ENCODE measurements around the gene ZKSCAN5. TPM values are rescaled to one million over a fixed set of nuclear protein-coding genes. Genes with fewer than 3 reads are reported as not detected.
"Not testable (repeated sequence)": the region's sequence is repeated elsewhere in the genome, so short reads cannot be mapped to it uniquely, and the experiment has no call there.

ZKSCAN5 gene
- total RNA-seq, 2 donors from 2014 or later: 4.4 to 4.6 TPM

GRCh38 chr7:99504281-99504602 is 220 bp upstream of the ZKSCAN5 start:
- H3K27ac Mint-ChIP-seq: peak overlapping the region; percentile 99
- no peak for DNase-seq
- H3K27me3 Mint-ChIP-seq: no peaks in the 10 kb centered on the region
- H3K4me3 Mint-ChIP-seq: peak overlapping the region; percentile 99
- H3K4me1 Mint-ChIP-seq: peaks cover 19% of the 10 kb centered on the region
- H3K9me3 ChIP-seq (ENCODE audit: control insufficient read depth, low read length, poor library complexity, severe bottlenecking): no peaks in the 10 kb centered on the region
- peaks cover 3% of the 10 kb centered on the region for H3K36me3 Mint-ChIP-seq (ENCODE audit: low read depth)
- no peak for ATAC-seq

GRCh38 chr7:99505324-99505662 is 831 bp downstream of the ZKSCAN5 start:
- DNase-seq (no peak), ATAC-seq (no peak)
- no peaks in the 10 kb centered on the region for H3K9me3 ChIP-seq (ENCODE audit: control insufficient read depth, low read length, poor library complexity, severe bottlenecking)
- Mint-ChIP-seq H3K36me3 (ENCODE audit: low read depth) (no peaks in the 10 kb centered on the region), H3K27me3 (no peaks in the 10 kb centered on the region), H3K4me3 (peak overlapping the region; percentile 99), H3K4me1 (peaks cover 18% of the 10 kb centered on the region), H3K27ac (peak overlapping the region; percentile 99)

GRCh38 chr7:99514050-99514449 is 9.6 kb downstream of the ZKSCAN5 start:
- no peak overlapping the region for H3K27ac Mint-ChIP-seq
- peaks cover 7% of the 10 kb centered on the region for H3K4me1 Mint-ChIP-seq
- H3K27me3 Mint-ChIP-seq: no peaks in the 10 kb centered on the region
- H3K4me3 Mint-ChIP-seq: no peak overlapping the region
- no peaks in the 10 kb centered on the region for H3K9me3 ChIP-seq (ENCODE audit: control insufficient read depth, low read length, poor library complexity, severe bottlenecking)
- H3K36me3 Mint-ChIP-seq (ENCODE audit: low read depth): peaks cover 11% of the 10 kb centered on the region
- ATAC-seq (no peak), DNase-seq (no peak)

- DNase-seq (no peak), ATAC-seq (no peak)
- H3K9me3 ChIP-seq (ENCODE audit: control insufficient read depth, low read length, poor library complexity, severe bottlenecking): no peaks in the 10 kb centered on the region
- H3K4me1 Mint-ChIP-seq: peaks cover 3% of the 10 kb centered on the region
- H3K36me3 Mint-ChIP-seq (ENCODE audit: low read depth): peaks cover 11% of the 10 kb centered on the region
- H3K27ac Mint-ChIP-seq: no peak overlapping the region
- no peak overlapping the region for H3K4me3 Mint-ChIP-seq
- H3K27me3 Mint-ChIP-seq: no peaks in the 10 kb centered on the region
These were observed 16.9 kb downstream of the ZKSCAN5 start for GRCh38 chr7:99521399-99521798.

GRCh38 chr7:99525713-99526440 is 21.4 kb downstream of the ZKSCAN5 start:
- H3K4me3 Mint-ChIP-seq: no peak overlapping the region
- H3K4me1 Mint-ChIP-seq: peaks cover 3% of the 10 kb centered on the region
- no peaks in the 10 kb centered on the region for H3K27me3 Mint-ChIP-seq
- DNase-seq: no peak
- no peak for ATAC-seq
- no peak overlapping the region for H3K27ac Mint-ChIP-seq
- H3K9me3 ChIP-seq (ENCODE audit: control insufficient read depth, low read length, poor library complexity, severe bottlenecking): peaks cover 2% of the 10 kb centered on the region
- peaks cover 15% of the 10 kb centered on the region for H3K36me3 Mint-ChIP-seq (ENCODE audit: low read depth)

DNA sequence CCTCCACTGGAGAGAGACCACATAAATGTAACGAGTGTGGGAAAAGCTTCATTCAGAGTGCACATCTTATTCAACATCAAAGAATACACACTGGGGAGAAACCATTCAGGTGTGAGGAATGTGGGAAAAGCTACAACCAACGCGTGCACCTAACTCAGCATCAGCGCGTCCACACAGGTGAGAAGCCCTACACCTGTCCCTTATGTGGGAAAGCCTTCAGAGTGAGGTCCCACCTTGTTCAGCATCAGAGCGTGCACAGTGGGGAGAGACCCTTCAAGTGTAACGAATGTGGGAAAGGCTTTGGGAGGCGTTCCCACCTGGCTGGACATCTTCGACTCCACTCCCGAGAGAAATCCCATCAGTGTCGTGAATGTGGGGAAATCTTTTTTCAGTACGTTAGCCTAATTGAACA is 26.9 kb downstream of the ZKSCAN5 start:
- no peak overlapping the region for H3K4me3 Mint-ChIP-seq
- H3K4me1 Mint-ChIP-seq: no peaks in the 10 kb centered on the region
- no peak overlapping the region for H3K27ac Mint-ChIP-seq
- peaks cover 7% of the 10 kb centered on the region for H3K36me3 Mint-ChIP-seq (ENCODE audit: low read depth)
- ATAC-seq: no peak
- H3K9me3 ChIP-seq (ENCODE audit: control insufficient read depth, low read length, poor library complexity, severe bottlenecking): peaks cover 14% of the 10 kb centered on the region
- DNase-seq: no peak
- H3K27me3 Mint-ChIP-seq: no peaks in the 10 kb centered on the region

DNA sequence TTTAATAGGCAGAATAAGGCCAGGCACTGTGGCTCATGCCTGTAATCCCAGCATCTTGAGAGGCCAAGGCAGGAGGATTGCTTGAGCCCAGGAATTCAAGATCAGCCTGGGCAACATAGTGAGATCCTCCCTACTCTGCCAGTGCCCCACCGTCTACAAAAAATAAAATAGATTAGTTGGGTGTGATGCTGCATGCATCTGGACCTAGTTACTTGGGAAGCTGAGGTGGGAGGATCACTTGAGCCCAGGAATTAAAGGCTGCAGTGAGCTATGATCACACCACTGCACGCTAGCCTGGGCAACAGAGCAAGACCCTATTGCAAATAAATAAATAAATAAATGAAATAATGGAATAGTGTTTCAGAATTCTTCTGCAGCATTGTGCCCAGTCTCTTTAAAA is 31.2 kb downstream of the ZKSCAN5 start:
- Mint-ChIP-seq H3K27me3 (no peaks in the 10 kb centered on the region), H3K4me3 (no peak overlapping the region), H3K4me1 (no peaks in the 10 kb centered on the region), H3K27ac (no peak overlapping the region), H3K36me3 (ENCODE audit: low read depth) (peaks cover 3% of the 10 kb centered on the region)
- peaks cover 14% of the 10 kb centered on the region for H3K9me3 ChIP-seq (ENCODE audit: control insufficient read depth, low read length, poor library complexity, severe bottlenecking)
- ATAC-seq: no peak
- DNase-seq: no peak

DNA sequence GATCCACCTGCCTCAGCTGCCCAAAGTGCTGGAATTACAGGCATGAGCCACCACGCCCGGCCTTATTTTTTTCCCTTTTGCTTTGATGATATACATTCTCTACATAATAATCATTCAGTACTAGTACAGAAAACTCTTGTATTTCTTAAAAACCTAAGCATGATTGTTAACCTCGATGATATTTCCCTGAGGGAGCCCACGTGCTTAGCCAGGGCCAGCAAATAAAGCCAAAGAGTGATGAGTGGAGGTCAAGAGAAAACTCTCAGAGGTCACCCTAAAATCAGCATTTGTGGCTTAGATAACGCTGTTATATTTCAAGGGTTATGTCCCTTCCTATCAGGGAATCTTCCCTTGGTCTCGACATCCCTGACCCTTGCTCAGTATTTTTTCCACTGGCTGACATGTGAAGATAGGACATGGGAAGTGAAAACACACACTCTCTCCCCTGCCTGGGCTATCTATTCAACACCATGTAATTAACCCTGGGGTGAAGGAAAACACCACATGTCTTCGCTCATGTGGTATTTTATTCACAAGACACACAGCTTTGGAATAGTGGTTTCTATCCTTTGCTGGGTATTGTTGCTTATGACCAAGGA is 34.9 kb downstream of the ZKSCAN5 start:
- Mint-ChIP-seq H3K36me3 (ENCODE audit: low read depth) (no peaks in the 10 kb centered on the region), H3K4me3 (no peak overlapping the region), H3K27ac (no peak overlapping the region), H3K4me1 (no peaks in the 10 kb centered on the region), H3K27me3 (no peaks in the 10 kb centered on the region)
- DNase-seq: no peak
- ATAC-seq: no peak
- H3K9me3 ChIP-seq (ENCODE audit: control insufficient read depth, low read length, poor library complexity, severe bottlenecking): peaks cover 3% of the 10 kb centered on the region

DNA sequence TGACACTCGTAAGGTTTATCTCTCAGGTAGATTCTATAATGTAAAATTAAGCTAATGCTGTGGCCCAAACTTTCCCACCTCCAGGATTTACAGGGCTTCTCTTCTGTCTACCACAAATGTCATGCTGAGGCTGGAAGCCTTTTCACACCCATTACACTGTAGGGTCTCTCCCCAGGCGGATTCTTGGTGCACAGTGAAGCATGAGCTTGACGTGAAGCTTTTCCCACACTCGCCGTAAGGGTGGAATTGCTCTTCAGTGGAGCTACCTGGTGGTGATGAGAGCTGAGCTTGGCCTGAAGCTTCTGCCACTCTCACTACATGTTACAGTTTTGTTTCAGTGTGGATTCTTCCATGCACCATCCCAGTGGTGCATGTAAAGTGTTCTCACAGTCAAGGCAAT is 36.1 kb downstream of the ZKSCAN5 start:
- Mint-ChIP-seq H3K4me3 (no peak overlapping the region), H3K36me3 (ENCODE audit: low read depth) (no peaks in the 10 kb centered on the region), H3K27me3 (no peaks in the 10 kb centered on the region), H3K4me1 (no peaks in the 10 kb centered on the region), H3K27ac (no peak overlapping the region)
- no peak for DNase-seq
- no peak for ATAC-seq
- H3K9me3 ChIP-seq (ENCODE audit: control insufficient read depth, low read length, poor library complexity, severe bottlenecking): no peaks in the 10 kb centered on the region

DNA sequence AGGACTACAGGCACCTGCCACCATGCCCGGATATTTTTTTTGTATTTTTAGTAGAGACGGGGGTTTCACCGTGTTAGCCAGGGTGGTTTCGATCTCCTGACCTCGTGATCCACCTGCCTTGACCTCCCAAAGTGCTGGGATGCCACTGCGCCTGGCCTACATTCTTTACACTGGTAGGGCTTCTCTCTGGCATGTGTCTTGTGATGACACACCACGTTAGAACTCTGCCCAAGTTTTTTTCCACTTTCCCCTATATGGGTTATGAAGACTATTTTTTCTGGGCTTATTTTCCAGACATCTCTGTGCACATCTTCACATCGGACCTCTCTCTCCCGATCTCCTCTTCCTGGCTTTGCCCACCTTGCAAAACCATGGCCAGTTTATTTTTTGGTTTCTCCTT is 36.8 kb downstream of the ZKSCAN5 start:
- Mint-ChIP-seq H3K4me1 (no peaks in the 10 kb centered on the region), H3K36me3 (ENCODE audit: low read depth) (no peaks in the 10 kb centered on the region), H3K27ac (no peak overlapping the region), H3K4me3 (no peak overlapping the region), H3K27me3 (no peaks in the 10 kb centered on the region)
- no peaks in the 10 kb centered on the region for H3K9me3 ChIP-seq (ENCODE audit: control insufficient read depth, low read length, poor library complexity, severe bottlenecking)
- ATAC-seq: no peak
- no peak for DNase-seq

DNA sequence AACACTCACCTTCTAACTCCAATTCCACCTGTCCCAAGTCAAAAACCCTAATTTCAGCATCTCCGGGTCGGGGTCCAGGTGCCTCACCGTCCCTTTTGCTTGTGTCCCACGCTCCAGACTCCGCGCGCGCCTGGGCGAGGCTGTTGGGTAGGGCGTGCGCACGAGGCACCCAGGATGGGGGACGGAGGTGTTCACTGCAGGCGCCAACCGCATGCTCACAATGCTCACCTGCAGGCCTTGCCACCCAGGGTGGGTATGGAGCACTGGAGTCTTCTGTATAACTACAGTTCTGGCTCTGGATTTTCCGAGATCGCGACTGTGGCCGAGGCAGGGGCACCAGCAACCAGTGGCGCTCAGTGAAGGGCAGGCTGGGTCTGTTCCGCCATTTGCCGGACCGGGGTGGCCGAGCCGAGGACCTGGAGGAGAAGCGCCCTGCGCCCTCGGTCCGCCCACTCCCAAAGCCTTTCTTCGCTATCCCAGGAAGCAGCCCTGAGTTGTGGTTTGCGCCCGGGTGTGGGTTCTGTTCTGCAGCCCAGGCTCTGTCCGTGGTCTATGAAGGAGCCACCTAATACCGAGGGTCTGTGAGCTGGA is 38.7 kb downstream of the ZKSCAN5 start:
- H3K4me3 Mint-ChIP-seq: no peak overlapping the region
- H3K9me3 ChIP-seq (ENCODE audit: control insufficient read depth, low read length, poor library complexity, severe bottlenecking): no peaks in the 10 kb centered on the region
- no peaks in the 10 kb centered on the region for H3K36me3 Mint-ChIP-seq (ENCODE audit: low read depth)
- no peak for DNase-seq
- H3K27ac Mint-ChIP-seq: no peak overlapping the region
- H3K4me1 Mint-ChIP-seq: no peaks in the 10 kb centered on the region
- H3K27me3 Mint-ChIP-seq: no peaks in the 10 kb centered on the region
- no peak for ATAC-seq

DNA sequence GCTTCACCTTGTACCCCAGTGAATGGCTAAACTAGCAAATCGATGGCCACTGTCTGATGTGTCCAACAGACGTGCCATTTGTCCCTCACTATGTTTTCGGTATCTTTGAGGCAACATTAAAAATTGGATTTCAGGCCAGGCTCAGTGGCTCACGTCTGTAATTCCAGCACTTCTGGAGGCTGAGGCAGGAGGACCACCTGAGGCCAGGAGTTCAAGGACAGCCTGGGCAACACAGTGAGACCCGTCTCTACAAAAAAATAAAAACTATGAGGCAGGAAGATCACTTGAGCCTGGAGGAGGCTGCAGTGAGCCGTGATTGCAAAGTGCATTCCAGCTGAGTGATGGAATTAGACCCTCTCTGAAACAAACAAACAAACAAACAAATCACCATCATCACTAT is 39.5 kb downstream of the ZKSCAN5 start:
- H3K4me1 Mint-ChIP-seq: no peaks in the 10 kb centered on the region
- ATAC-seq (no peak), DNase-seq (no peak)
- H3K9me3 ChIP-seq (ENCODE audit: control insufficient read depth, low read length, poor library complexity, severe bottlenecking): no peaks in the 10 kb centered on the region
- H3K4me3 Mint-ChIP-seq: no peak overlapping the region
- H3K27ac Mint-ChIP-seq: no peak overlapping the region
- no peaks in the 10 kb centered on the region for H3K36me3 Mint-ChIP-seq (ENCODE audit: low read depth)
- H3K27me3 Mint-ChIP-seq: no peaks in the 10 kb centered on the region

DNA sequence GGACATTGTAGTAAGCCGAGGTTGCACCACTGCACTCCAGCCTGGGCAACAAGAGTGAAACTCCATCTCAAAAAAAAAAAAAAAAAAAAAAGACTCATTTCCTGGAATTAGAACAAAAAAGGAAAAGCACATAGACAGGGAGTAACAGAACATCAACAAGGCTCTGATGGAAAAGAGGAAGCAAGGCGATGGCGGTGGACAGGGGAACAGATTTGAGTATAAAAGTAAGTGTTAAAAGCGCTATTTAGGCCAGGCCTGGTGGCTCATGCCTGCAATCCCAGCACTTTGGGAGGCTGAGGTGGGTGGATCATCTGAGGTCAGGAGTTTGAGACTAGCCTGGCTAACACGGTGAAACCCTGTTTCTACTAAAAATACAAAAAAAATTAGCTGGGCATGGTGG is 40.8 kb downstream of the ZKSCAN5 start:
- not testable (repeated sequence) for DNase-seq; H3K27me3 Mint-ChIP-seq; H3K9me3 ChIP-seq (ENCODE audit: control insufficient read depth, low read length, poor library complexity, severe bottlenecking); H3K4me1 Mint-ChIP-seq; ATAC-seq; H3K4me3 Mint-ChIP-seq; H3K36me3 Mint-ChIP-seq (ENCODE audit: low read depth)
- H3K27ac Mint-ChIP-seq: peak overlapping the region; percentile 41

GRCh38 chr7:99549545-99549944 is 45.1 kb downstream of the ZKSCAN5 start:
- not testable (repeated sequence) for H3K36me3 Mint-ChIP-seq (ENCODE audit: low read depth); H3K27ac Mint-ChIP-seq; H3K4me3 Mint-ChIP-seq; H3K9me3 ChIP-seq (ENCODE audit: control insufficient read depth, low read length, poor library complexity, severe bottlenecking); H3K27me3 Mint-ChIP-seq; DNase-seq; ATAC-seq
- H3K4me1 Mint-ChIP-seq: peaks cover 20% of the 10 kb centered on the region
